Measurements from ENCODE around the gene FNIP1.
"Not testable (repeated sequence)": the region's sequence is repeated elsewhere in the genome, so short reads cannot be mapped to it uniquely, and the experiment has no call there.

DNA sequence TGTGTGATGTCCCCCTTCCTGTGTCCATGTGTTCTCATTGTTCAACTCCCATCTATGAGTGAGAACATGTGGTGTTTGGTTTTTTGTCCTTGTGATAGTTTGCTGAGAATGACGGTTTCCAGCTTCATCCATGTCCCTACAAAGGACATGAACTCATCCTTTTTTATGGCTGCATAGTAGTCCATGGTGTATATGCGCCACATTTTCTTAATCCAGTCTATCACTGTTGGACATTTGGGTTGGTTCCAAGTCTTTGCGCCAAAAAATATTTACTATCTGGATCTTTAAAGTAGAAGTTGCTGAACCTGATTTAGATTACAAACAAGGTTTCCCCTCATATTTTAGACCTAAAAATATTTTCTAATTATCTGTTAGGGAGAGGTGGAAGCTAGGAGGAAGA is 79.7 kb downstream of the FNIP1 start:
- TF ChIP-seq SMC3 (conservative IDR thresholded peaks at IDR 0.05; ENCODE audit: insufficient read depth, low read depth, low read length); RFX5 (IDR thresholded peaks at IDR 0.05; ENCODE audit: low read depth, low read length); ZBTB7A (IDR thresholded peaks at IDR 0.05; ENCODE audit: borderline replicate concordance, control insufficient read depth, low read depth, low read length); DNMT1 (IDR thresholded peaks at IDR 0.05); ZNF133 (CRISPR knock-in tag; IDR thresholded peaks at IDR 0.05); XRCC5 (IDR thresholded peaks at IDR 0.05; ENCODE audit: low read depth, low read length); YBX1 (IDR thresholded peaks at IDR 0.05); NRF1 (conservative IDR thresholded peaks at IDR 0.05 in 1 of 2, IDR thresholded peaks at IDR 0.05 in 1 of 2): not testable (repeated sequence)
- TF ChIP-seq, protein P1, sequence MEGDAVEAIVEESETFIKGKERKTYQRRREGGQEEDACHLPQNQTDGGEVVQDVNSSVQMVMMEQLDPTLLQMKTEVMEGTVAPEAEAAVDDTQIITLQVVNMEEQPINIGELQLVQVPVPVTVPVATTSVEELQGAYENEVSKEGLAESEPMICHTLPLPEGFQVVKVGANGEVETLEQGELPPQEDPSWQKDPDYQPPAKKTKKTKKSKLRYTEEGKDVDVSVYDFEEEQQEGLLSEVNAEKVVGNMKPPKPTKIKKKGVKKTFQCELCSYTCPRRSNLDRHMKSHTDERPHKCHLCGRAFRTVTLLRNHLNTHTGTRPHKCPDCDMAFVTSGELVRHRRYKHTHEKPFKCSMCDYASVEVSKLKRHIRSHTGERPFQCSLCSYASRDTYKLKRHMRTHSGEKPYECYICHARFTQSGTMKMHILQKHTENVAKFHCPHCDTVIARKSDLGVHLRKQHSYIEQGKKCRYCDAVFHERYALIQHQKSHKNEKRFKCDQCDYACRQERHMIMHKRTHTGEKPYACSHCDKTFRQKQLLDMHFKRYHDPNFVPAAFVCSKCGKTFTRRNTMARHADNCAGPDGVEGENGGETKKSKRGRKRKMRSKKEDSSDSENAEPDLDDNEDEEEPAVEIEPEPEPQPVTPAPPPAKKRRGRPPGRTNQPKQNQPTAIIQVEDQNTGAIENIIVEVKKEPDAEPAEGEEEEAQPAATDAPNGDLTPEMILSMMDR (IDR thresholded peaks at IDR 0.05 in 2 of 3, conservative IDR thresholded peaks at IDR 0.05 in 1 of 3; ENCODE audit: insufficient read depth in 2 of 3, low read depth in 1 of 3, low read length in 3 of 3), result not testable (repeated sequence)
- TF ChIP-seq, protein P2, sequence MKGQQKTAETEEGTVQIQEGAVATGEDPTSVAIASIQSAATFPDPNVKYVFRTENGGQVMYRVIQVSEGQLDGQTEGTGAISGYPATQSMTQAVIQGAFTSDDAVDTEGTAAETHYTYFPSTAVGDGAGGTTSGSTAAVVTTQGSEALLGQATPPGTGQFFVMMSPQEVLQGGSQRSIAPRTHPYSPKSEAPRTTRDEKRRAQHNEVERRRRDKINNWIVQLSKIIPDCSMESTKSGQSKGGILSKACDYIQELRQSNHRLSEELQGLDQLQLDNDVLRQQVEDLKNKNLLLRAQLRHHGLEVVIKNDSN (CRISPR knock-in tag; IDR thresholded peaks at IDR 0.05), result not testable (repeated sequence)
- TF ChIP-seq, protein P3, sequence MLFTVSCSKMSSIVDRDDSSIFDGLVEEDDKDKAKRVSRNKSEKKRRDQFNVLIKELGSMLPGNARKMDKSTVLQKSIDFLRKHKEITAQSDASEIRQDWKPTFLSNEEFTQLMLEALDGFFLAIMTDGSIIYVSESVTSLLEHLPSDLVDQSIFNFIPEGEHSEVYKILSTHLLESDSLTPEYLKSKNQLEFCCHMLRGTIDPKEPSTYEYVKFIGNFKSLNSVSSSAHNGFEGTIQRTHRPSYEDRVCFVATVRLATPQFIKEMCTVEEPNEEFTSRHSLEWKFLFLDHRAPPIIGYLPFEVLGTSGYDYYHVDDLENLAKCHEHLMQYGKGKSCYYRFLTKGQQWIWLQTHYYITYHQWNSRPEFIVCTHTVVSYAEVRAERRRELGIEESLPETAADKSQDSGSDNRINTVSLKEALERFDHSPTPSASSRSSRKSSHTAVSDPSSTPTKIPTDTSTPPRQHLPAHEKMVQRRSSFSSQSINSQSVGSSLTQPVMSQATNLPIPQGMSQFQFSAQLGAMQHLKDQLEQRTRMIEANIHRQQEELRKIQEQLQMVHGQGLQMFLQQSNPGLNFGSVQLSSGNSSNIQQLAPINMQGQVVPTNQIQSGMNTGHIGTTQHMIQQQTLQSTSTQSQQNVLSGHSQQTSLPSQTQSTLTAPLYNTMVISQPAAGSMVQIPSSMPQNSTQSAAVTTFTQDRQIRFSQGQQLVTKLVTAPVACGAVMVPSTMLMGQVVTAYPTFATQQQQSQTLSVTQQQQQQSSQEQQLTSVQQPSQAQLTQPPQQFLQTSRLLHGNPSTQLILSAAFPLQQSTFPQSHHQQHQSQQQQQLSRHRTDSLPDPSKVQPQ (CRISPR knock-in tag; IDR thresholded peaks at IDR 0.05; ENCODE audit: borderline replicate concordance), result not testable (repeated sequence)

All from K562 (cell line).